ENCODE data around the gene TPRX1.

TPRX1 gene

GRCh38 chr19:47848425-47848822 lies 44.1 kb upstream of the TPRX1 start:
- TF ChIP-seq TOX (CRISPR knock-in tag; IDR thresholded peaks at IDR 0.05; ENCODE audit: borderline replicate concordance): no peak
- TF ChIP-seq GLIS3 (CRISPR knock-in tag; IDR thresholded peaks at IDR 0.05): no peak
- no peak for TF ChIP-seq PPARA (CRISPR knock-in tag; IDR thresholded peaks at IDR 0.05; ENCODE audit: borderline replicate concordance)
- TF ChIP-seq RARB (CRISPR knock-in tag; IDR thresholded peaks at IDR 0.05): no peak
- TF ChIP-seq TSHZ2 (CRISPR knock-in tag; IDR thresholded peaks at IDR 0.05): no peak
- no peak for TF ChIP-seq CREB5 (CRISPR knock-in tag; IDR thresholded peaks at IDR 0.05; ENCODE audit: low read depth)
- TF ChIP-seq ARNTL (CRISPR knock-in tag; IDR thresholded peaks at IDR 0.05; ENCODE audit: borderline replicate concordance, low read depth): no peak
- TF ChIP-seq OSR1 (CRISPR knock-in tag; IDR thresholded peaks at IDR 0.05): no peak
- TF ChIP-seq CSRNP3 (CRISPR knock-in tag; IDR thresholded peaks at IDR 0.05): no peak
- TF ChIP-seq ZFP30 (CRISPR knock-in tag; IDR thresholded peaks at IDR 0.05): no peak
- no peak for TF ChIP-seq ESRRG (CRISPR knock-in tag; IDR thresholded peaks at IDR 0.05)
- TF ChIP-seq ZNF70 (CRISPR knock-in tag; IDR thresholded peaks at IDR 0.05): no peak
- no peak for TF ChIP-seq ZC3H10 (CRISPR knock-in tag; IDR thresholded peaks at IDR 0.05)
- no peak for TF ChIP-seq ISL1 (CRISPR knock-in tag; IDR thresholded peaks at IDR 0.05)
- TF ChIP-seq POU6F1 (CRISPR knock-in tag; IDR thresholded peaks at IDR 0.05; ENCODE audit: borderline replicate concordance, low read depth): no peak
- TF ChIP-seq BACH2 (CRISPR knock-in tag; IDR thresholded peaks at IDR 0.05; ENCODE audit: borderline replicate concordance): no peak
- TF ChIP-seq ZNF8 (CRISPR knock-in tag; IDR thresholded peaks at IDR 0.05): no peak
- TF ChIP-seq CSDC2 (CRISPR knock-in tag; IDR thresholded peaks at IDR 0.05): no peak
- ATAC-seq: no peak

- no peak for ATAC-seq
- TF ChIP-seq POU6F1 (CRISPR knock-in tag; IDR thresholded peaks at IDR 0.05; ENCODE audit: borderline replicate concordance, low read depth) (no peak), ZNF70 (CRISPR knock-in tag; IDR thresholded peaks at IDR 0.05) (no peak), ZFP3 (CRISPR knock-in tag; IDR thresholded peaks at IDR 0.05) (no peak), OSR1 (CRISPR knock-in tag; IDR thresholded peaks at IDR 0.05) (no peak), BACH2 (CRISPR knock-in tag; IDR thresholded peaks at IDR 0.05; ENCODE audit: borderline replicate concordance) (no peak), SNAI2 (CRISPR knock-in tag; IDR thresholded peaks at IDR 0.05) (no peak), ARNTL (CRISPR knock-in tag; IDR thresholded peaks at IDR 0.05; ENCODE audit: borderline replicate concordance, low read depth) (no peak), PPARA (CRISPR knock-in tag; IDR thresholded peaks at IDR 0.05; ENCODE audit: borderline replicate concordance) (no peak), CREB5 (CRISPR knock-in tag; IDR thresholded peaks at IDR 0.05; ENCODE audit: low read depth) (no peak), ZNF565 (CRISPR knock-in tag; conservative IDR thresholded peaks at IDR 0.05; ENCODE audit: low read depth) (no peak), ESRRG (CRISPR knock-in tag; IDR thresholded peaks at IDR 0.05) (no peak), CSDC2 (CRISPR knock-in tag; IDR thresholded peaks at IDR 0.05) (no peak), TOX (CRISPR knock-in tag; IDR thresholded peaks at IDR 0.05; ENCODE audit: borderline replicate concordance) (no peak), ZC3H10 (CRISPR knock-in tag; IDR thresholded peaks at IDR 0.05) (no peak), TSHZ2 (CRISPR knock-in tag; IDR thresholded peaks at IDR 0.05) (no peak), ISL1 (CRISPR knock-in tag; IDR thresholded peaks at IDR 0.05) (no peak)
These were observed 38.6 kb upstream of the TPRX1 start for GRCh38 chr19:47842941-47843340.

Data from SK-N-SH treated with all-trans-retinoic acid at 6 μM for 48 hours (cell line).